Bronchial epithelial cell (primary cell): ENCODE measurements around the gene IL1R2. TPM values are rescaled to one million over a fixed set of nuclear protein-coding genes. Genes with fewer than 3 reads are reported as not detected.

Experiments used
- DNase-seq: peaks from one replicate; pipeline ENCODE4 v3.0.0-alpha.2; 2010; ENCODE audit warnings: low read depth
- FAIRE-seq: peaks from 2 replicates; lab custom pipeline; 2011; peaks lifted over from hg19 to GRCh38; lab: Jason Lieb, UNC
- H3K27me3 ChIP-seq: 2 replicates; pipeline ENCODE4 v1.5.1; 2011; ENCODE audit warnings: low read length; ENCODE audit not compliant: control insufficient read depth, insufficient read depth
- H3K36me3 ChIP-seq: 2 replicates; pipeline ENCODE4 v1.5.1; 2011; ENCODE audit warnings: low read length; ENCODE audit not compliant: control insufficient read depth, insufficient read depth
- H3K4me3 ChIP-seq: 2 replicates; pipeline ENCODE4 v1.5.1; 2011; ENCODE audit warnings: mild to moderate bottlenecking, low read depth, low read length, control low read depth
- total RNA-seq: library from RNA; depleted of rRNA; stranded (reverse); fragments of >200 nt; gene quantifications from 2 replicates; pipeline ENCODE4 v1.2.1, GENCODE V29; 2014
- TF ChIP-seq, protein P1 (sequence below): IDR thresholded peaks from 2 replicates; pipeline ENCODE4 v1.5.1; 2011; ENCODE audit warnings: mild to moderate bottlenecking, moderate library complexity, low read length, control low read depth, inconsistent platforms; ENCODE audit not compliant: insufficient read depth, severe bottlenecking

The IL1R2 gene
- total RNA-seq, 1 donor from 2014 or later, result not detected

DNA sequence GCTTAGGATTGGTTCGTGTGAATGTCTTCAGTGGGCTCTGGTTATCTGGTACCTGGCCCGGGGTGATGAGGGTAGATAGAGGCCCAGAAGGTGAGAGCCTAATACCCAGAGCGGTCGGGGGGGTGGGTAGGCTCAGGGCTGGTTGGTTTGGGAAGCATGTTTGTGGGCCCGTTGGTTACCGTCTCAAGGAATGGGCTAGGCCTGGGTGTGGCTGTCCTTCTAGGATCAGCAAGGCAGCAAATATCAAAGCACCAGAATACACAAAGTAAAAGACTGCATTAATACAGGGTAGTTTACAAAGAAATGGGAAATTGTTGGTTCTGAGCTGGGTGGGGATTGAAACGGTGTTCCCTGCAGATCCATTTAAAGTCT is 6.0 kb upstream of the IL1R2 start:
- TF ChIP-seq, protein P1, sequence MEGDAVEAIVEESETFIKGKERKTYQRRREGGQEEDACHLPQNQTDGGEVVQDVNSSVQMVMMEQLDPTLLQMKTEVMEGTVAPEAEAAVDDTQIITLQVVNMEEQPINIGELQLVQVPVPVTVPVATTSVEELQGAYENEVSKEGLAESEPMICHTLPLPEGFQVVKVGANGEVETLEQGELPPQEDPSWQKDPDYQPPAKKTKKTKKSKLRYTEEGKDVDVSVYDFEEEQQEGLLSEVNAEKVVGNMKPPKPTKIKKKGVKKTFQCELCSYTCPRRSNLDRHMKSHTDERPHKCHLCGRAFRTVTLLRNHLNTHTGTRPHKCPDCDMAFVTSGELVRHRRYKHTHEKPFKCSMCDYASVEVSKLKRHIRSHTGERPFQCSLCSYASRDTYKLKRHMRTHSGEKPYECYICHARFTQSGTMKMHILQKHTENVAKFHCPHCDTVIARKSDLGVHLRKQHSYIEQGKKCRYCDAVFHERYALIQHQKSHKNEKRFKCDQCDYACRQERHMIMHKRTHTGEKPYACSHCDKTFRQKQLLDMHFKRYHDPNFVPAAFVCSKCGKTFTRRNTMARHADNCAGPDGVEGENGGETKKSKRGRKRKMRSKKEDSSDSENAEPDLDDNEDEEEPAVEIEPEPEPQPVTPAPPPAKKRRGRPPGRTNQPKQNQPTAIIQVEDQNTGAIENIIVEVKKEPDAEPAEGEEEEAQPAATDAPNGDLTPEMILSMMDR, result no peak
- DNase-seq (no peak), FAIRE-seq (no peak)
- no peak overlapping the region for H3K4me3 ChIP-seq
- H3K27me3 ChIP-seq, result peaks cover 1% of the 10 kb centered on the region
- no peaks in the 10 kb centered on the region for H3K36me3 ChIP-seq

DNA sequence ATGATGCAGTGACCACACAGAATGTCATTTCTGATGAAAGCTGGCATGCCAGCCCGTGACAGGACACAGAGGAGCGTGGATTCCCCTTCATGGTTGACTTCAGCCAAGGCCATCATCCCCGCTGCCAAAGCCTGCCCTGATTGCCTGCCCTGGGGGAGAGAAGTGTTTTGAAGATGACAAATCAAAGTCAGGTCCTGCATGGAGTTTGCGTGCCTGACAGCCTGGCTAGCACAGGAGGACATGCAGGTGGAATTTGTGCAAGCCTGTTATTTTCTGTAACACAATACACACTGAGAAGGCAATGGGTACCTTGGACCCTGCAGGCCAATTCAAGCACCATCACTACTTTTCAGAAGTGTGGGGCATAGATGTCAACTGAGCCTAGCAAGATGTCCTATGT is 5.4 kb upstream of the IL1R2 start:
- TF ChIP-seq, protein P1, result no peak
- H3K36me3 ChIP-seq, result no peaks in the 10 kb centered on the region
- no peak for FAIRE-seq
- DNase-seq, result no peak
- peaks cover 1% of the 10 kb centered on the region for H3K27me3 ChIP-seq
- no peak overlapping the region for H3K4me3 ChIP-seq

DNA sequence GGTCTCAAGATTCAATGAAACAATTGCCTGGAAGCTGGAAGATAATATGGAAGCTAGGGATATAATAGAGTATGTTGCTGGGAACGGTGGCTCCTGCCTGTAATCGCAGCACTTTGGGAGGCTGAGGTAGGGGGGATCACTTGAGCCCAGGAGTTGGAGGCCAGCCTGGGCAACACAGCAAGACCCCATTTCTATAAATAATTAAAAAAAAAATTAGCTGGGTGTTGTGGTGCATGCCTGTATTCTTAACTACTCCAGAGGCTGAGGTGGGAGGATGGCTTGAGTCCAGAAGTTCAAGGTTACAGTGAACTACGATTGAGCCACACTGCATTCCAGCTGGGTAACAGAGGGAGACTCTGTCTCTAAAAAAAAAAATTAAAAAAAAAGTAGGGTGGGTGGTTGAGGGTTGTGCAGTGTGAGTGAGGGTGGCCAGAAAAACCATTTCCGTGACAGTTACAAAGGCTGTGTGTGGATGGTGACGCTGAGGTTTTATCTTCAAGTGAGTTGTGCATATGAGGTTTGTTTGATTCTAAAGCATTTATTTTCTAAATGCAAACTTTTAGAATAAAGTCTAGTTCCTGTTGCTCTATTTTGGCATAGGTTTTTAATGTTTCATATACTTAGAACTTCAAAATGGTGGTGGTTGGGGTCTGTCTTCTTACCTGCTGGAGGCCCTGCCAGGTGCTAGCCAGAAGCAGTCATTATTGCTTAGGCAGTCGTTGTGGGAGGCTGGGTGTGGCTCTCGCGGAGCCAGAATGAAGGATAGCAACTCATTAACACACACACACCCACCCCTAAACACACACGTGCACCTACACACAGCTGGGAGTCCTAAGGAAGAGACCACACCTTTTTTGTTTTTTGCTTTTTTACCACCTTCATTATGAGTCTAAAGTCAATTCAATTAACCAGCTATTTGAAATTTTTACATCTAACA is 4.7 kb upstream of the IL1R2 start:
- FAIRE-seq (no peak), DNase-seq (no peak)
- Histone ChIP-seq H3K4me3 (no peak overlapping the region), H3K36me3 (no peaks in the 10 kb centered on the region), H3K27me3 (peaks cover 1% of the 10 kb centered on the region)
- TF ChIP-seq, protein P1, result no peak

DNA sequence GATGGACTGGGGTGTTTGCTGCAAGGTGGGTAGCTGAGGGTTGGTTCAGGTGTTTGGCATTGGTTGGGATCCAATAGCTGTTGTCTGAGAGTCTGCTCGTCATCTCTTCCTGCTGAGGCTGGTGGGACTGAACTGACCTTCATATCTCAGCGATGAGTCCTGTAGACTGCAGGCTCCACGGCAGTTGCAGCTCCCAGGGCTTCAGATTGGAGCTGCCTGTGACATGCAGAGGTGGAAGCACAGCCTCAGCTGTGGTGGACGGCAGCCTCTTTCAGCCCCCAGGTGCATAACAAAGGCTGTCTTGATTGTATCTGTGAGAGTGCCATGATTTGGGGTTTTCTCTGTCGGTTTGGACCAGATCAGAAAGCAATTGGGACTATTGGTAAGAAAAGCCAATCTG is 3.9 kb upstream of the IL1R2 start:
- Histone ChIP-seq H3K36me3 (no peaks in the 10 kb centered on the region), H3K4me3 (no peak overlapping the region), H3K27me3 (peaks cover 1% of the 10 kb centered on the region)
- no peak for FAIRE-seq
- TF ChIP-seq, protein P1, result no peak
- no peak for DNase-seq

DNA sequence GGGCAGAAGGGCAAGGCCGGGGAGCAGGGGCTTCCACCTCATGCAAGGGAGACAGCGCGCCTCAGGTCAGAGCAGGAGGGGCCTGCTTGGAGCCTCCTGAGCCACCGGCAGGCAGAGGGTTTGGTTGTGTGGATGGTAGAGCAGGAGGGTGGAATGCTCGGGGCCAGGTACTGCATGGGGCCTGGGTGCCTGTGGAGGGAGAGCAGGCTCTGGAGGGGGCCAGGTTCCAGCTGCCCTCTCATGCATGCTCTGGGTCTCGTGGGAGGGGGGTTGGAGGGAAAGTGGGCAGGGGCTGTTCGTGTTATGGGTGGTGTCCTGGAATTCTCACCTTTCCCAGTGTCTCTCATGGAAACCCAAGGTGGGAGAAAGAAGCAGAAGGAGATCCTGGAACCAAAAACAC is 3.2 kb upstream of the IL1R2 start:
- Histone ChIP-seq H3K27me3 (peaks cover 4% of the 10 kb centered on the region), H3K4me3 (no peak overlapping the region), H3K36me3 (no peaks in the 10 kb centered on the region)
- TF ChIP-seq, protein P1, result no peak
- DNase-seq, result no peak
- no peak for FAIRE-seq
